HG02938 (cell line): ENCODE measurements around the gene GRID1.
A peak's percentile ranks its signal among the peaks of the same experiment; 100 is the strongest.
"Not testable (repeated sequence)": the region's sequence is repeated elsewhere in the genome, so short reads cannot be mapped to it uniquely, and the experiment has no call there.

Experiments
- ATAC-seq: cut with Tn5 transposase; IDR thresholded peaks from one replicate; pipeline ENCODE4 v1.9.1; 2021; ENCODE audit warnings: mild to moderate bottlenecking, moderate library complexity; ENCODE audit not compliant: unreplicated experiment

GRID1 gene

DNA sequence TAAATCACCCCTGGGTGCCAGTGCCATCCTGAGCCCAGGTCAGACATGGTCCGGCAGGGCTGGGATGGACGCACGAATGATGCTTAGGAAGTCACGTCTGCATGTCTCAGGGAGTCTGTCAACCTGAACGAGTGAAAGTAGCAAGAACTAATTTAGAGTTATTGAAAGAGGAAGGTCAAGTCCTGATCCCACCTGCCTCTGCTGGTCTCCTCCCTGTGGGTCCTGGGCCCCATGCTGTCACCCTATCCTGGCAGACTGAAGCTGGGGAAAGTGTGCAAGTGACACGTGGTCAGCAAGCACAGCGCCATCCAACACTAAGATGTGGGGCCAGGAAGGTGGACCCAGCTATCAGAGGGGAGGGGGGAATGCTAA is 26.1 kb upstream of the GRID1 start:
- no peak for ATAC-seq

- no peak for ATAC-seq
These were observed 25.6 kb upstream of the GRID1 start for GRCh38 chr10:86391986-86392722.

DNA sequence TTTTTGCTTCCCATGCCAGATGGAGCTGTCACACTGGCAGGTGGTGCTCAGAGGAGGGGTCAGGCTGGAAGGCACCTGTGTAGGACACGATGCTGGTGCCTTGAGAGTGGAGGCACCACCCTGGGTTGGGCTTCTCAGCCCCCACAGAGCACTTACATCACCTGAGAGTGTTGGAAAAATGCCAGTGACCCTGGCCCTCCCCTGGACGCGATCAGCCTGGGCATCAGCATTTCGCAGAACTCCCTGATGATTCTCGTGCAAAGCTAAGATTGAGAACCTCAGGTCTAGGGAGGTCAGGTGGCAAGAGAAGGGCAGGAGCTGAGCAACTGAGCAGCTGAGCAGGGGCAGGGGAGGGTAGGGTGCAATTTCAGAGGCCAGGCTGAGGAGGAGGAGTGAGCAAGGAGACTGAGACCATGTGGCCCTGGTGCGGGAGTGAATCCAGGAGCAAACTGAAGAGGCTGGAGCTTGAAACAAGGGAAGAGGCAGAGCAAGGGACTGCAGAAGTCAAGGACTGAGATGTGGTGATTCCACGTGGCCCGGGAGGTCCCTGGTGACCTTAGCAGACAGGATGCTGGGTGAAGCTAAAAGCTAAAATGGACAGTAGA is 24.7 kb upstream of the GRID1 start:
- ATAC-seq = no peak

DNA sequence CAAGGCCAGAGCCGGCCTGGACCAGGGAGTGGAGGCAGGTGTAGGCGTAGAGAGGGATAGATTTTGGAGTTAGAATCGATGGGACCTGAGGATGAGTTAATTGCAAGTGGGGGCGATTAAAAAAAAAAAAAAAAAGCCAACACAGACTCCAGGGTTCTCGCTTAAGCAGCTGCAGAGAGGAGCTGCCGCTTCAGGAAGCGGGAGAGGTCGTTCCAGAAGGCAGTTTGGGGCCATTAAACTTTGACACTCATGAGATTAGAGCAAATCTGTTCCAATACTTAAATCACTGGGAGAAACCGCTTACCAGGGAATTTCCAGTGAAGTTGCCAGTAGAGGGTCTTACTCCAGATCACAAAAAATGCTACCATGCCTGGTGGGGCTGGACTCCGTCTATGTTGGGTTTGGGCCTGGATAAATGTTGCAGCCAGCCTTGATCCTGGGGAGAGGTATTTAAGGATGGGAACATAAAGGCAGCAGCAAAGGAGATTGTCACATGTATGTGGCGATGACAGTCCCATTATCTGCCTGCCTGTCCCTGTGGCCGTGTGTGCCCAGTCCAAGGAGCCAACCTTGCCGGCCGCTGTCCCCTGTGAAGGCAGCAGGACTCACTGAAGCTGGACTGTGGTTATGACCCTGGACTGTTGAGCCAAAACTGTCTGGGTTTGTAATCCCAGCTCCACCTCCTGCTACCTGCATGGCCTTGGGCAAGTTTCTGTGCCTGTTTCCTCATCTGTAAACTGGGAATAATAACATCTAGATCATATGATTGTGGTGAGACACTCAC is 23.9 kb upstream of the GRID1 start:
- no peak for ATAC-seq

DNA sequence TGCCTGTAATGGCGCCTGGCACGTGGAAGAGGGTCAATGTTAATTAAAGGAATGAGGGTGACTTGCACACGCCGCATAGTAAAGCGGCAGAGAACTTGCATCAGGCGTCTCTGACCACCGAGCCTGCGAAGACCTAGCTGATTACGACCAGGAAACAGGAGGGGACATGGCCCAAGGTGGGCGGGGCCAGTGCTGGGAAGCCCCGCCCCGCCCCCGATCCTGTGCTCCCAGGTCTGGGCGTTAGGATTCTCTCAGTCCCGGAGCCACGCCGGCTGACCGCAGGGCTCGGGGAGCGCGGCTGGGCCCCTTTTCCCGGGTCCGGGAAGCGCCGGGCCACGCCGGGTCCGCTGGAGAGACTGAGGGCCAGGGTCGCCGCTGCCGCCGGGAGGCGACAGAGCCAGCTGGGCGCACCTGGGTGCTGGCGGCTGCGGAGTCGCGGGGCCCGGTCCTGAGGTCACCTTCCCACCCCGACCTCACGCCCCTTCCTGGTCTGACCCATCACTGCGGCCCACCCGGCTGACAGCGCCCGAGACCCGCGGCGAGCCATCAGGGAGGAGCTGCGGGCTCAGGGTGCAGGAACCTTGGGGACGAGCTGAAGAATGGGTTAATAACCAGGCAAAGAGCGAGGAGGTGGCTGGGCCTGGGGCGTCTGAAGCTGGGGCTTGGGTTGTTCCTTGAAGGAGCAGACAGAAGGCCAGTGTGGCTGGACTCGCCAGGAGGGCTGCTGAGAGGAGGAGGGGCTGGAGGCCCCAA is 23.0 kb upstream of the GRID1 start:
- ATAC-seq = peak; percentile 60

DNA sequence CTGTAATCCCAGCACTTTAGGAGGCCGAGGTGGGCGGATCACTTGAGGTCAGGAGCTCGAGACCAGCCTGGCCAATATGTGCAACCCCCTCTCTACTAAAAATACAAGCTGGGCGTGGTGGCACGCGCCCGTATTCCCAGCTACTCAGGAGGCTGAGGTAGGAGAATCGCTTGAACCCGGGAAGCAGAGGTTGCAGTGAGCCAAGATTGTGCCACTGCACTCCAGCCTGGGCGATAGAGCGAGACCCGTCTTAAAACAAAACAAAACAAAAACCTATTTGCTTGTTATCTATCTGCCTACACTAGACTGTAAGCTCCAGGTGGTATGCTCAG is 22.5 kb upstream of the GRID1 start:
- not testable (repeated sequence) for ATAC-seq

GRCh38 chr10:86388119-86388704 is 21.6 kb upstream of the GRID1 start:
- no peak for ATAC-seq

- no peak for ATAC-seq
These were observed 20.7 kb upstream of the GRID1 start for GRCh38 chr10:86387178-86387794.

DNA sequence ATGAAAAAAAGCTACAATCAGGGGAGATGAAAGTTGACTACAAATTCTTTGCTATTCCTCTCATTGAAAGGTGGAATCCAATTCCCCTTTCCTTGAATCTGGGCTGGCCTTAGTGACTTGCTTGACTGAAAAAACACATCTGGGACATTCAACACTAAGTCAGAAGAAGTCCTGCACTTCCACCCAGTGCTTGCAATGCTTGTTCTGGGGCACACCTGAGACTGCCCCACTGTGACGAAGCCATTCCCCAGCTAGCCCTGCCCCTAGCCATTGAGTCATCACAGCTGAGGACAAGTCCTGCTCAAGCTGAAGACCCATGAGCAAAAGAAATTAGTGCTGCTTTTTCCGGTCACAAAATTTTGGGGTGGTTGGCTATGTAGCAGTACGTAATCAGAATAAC is 19.2 kb upstream of the GRID1 start:
- no peak for ATAC-seq

DNA sequence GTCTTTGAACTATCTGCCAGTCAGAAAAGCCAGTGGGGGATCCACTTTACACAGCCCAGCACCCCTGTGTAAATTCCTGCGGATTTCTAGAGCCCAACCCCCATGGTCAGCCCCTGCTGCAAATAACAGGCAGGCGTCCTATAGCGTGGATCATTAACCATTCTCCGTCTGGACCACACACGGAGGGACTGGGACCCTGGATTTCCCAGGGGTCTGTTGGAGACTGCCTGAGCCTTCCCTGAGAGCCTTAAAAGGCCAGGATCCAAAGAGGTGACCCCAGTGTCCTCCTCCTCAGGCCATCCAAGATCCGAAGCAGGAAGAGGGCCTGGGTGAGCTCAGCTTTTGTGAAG is 11.2 kb upstream of the GRID1 start:
- no peak for ATAC-seq

- peak; percentile 90 for ATAC-seq
These were observed 10.5 kb upstream of the GRID1 start for GRCh38 chr10:86376852-86377796.

DNA sequence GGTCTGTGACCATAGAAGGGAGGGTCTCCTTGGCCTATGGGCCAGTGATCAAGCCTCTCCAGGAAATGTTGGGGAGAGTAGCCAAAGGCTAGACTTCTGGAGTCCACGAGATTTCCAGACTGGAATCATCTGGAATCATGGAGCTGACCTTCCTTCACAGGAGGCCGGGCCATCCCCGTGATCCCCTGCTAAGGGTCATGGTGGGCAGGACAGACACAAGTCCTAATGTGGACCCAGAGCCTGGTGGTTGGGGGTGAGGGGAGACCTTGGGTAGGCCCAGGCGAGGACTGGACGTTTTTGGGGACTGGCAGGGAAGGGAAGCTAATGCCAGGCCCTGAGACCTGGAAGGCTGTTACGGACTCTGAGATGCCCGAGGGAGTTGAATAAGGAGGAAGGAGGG is 9.8 kb upstream of the GRID1 start:
- no peak for ATAC-seq

- ATAC-seq = no peak
These were observed 8.6 kb upstream of the GRID1 start for GRCh38 chr10:86375204-86375603.

DNA sequence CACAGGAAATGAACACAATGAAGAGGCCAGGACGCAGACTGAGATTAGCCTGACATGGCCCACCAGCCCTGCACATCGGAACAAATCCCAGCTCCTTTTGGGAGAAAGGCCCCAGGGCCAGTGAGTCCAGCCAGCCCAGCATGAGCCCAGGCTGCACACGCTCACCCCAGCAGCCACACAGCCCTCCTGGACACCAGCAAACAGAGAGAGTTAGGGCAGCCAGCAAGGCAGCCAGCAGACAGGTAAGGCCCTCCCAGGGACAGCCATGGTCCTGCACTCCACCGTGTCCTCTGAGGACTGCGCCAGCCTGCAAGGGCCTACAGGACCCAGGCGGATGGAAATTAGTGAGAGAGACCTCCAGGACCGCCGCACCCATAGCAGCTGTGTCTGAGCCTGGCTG is 8.1 kb upstream of the GRID1 start:
- ATAC-seq = no peak

- ATAC-seq = no peak
These were observed 7.2 kb upstream of the GRID1 start for GRCh38 chr10:86373828-86374227.

DNA sequence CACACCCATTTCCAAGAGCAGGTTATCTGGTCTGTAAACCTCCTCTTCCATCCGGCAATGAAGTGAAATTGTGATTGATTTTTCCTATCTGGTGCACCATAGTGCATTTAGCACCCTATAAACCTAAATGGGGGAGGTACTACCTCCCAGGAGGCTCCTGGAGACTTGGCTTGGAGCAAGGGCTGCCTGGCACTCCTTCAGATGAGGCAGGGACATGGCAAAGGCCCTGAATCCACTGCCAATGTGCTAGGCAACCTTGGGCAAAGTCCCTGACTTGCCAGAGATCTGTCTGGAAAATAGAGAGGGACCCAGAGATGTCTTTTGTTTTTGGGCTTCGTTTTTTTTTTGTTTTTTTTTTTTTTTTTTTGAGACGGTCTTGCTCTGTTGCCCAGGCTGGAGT is 6.7 kb upstream of the GRID1 start:
- no peak for ATAC-seq

GRCh38 chr10:86372784-86373239 is 6.2 kb upstream of the GRID1 start:
- no peak for ATAC-seq

DNA sequence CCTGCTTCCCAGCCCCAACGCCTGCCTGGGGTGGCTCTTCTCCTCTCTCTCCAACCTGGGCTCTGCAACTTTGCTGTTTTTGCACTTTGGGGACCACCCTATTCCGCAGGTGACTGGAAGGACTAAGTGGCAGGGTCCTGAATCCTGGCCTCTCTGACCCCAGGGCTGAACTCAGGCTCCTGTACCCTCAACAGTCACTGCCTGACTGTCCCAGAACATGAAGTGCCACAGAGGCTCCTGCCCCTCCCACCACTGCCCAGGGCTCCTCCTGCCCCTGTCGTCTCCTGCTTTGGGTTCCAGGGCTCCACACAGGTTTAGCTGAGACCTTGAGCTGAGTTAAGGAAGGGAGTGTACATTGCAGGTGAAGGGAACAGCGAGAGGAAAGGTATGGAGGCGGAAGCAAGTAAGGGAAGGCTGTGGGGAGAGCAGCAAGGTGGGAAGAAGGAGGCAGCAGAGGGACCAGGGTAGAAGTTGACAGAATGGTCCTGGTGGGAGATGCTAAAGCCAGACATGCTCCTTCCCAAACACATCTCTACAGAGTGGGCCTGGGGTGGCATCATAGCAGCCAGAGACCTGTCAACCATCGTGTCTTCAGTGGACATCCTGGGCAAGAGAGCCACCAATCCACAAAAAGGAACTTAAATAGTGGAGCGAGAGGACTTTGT is 5.7 kb upstream of the GRID1 start:
- ATAC-seq = no peak

DNA sequence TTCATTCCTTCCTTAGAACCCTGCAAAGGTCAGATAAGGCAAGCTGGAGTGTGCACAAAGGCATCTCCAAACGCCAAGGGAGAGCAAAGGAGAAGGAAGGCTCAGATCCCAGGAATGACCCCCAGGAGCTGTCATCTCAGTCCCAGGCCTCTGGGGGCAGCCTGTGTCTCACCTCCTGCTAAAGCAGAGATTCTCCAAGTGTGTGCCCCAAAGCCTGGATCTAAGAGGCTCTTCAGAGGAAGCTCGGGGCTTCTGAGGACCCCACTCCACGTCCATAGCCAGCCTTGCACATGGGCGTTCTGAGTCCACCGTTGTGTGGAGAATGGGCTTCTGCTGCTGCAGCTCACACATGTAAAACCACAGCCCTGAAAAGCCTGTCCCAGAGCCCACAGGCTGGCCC is 5.1 kb upstream of the GRID1 start:
- ATAC-seq = no peak
